Umbilical cord (tissue), 2 donors: ENCODE data around the gene DPP10. TPM values are rescaled to one million over a fixed set of nuclear protein-coding genes. Genes with fewer than 3 reads are reported as not detected.

ENCODE experiments used
- DNase-seq: peaks from one replicate; pipeline ENCODE4 v3.0.0-alpha.2; 2015; ENCODE audit warnings: low spot score
- total RNA-seq: library from RNA; depleted of rRNA; stranded (reverse); fragments of >200 nt; gene quantifications from one replicate; pipeline ENCODE4 v1.2.3, GENCODE V29; 2014; ENCODE audit warnings: low replicate concordance; ENCODE audit not compliant: insufficient read depth

DPP10 gene
- total RNA-seq, 1 donor from 2014 or later: 34.2 TPM

GRCh38 chr2:114800371-114800770 lies 357.9 kb downstream of the DPP10 start:
- DNase-seq: no peak

GRCh38 chr2:114805195-114805594 lies 362.8 kb downstream of the DPP10 start:
- no peak for DNase-seq

GRCh38 chr2:114810092-114810491 lies 367.7 kb downstream of the DPP10 start:
- no peak for DNase-seq

- no peak for DNase-seq
These were observed 369.8 kb downstream of the DPP10 start for GRCh38 chr2:114812261-114812660.

GRCh38 chr2:114814355-114814754 lies 371.9 kb downstream of the DPP10 start:
- DNase-seq: no peak

- DNase-seq: no peak
These were observed 378.6 kb downstream of the DPP10 start for GRCh38 chr2:114821055-114821454.

GRCh38 chr2:114843963-114844362 lies 401.5 kb downstream of the DPP10 start:
- DNase-seq: no peak

- DNase-seq: no peak
These were observed 414.8 kb downstream of the DPP10 start for GRCh38 chr2:114857196-114857595.

- no peak for DNase-seq
These were observed 417.5 kb downstream of the DPP10 start for GRCh38 chr2:114859726-114860510.

- no peak for DNase-seq
These were observed 419.8 kb downstream of the DPP10 start for GRCh38 chr2:114862243-114862642.

- DNase-seq: no peak
These were observed 422.5 kb downstream of the DPP10 start for GRCh38 chr2:114864901-114865300.

- DNase-seq: no peak
These were observed 437.6 kb downstream of the DPP10 start for GRCh38 chr2:114880046-114880445.

- no peak for DNase-seq
These were observed 477.5 kb downstream of the DPP10 start for GRCh38 chr2:114919985-114920384.

- no peak for DNase-seq
These were observed 479.6 kb downstream of the DPP10 start for GRCh38 chr2:114922076-114922475.

- DNase-seq: no peak
These were observed 483.1 kb downstream of the DPP10 start for GRCh38 chr2:114925296-114926255.

- no peak for DNase-seq
These were observed 483.9 kb downstream of the DPP10 start for GRCh38 chr2:114926303-114926702.

- DNase-seq: no peak
These were observed 486.8 kb downstream of the DPP10 start for GRCh38 chr2:114929225-114929624.

- no peak for DNase-seq
These were observed 491.3 kb downstream of the DPP10 start for GRCh38 chr2:114933671-114934241.

GRCh38 chr2:114935031-114935430 lies 492.6 kb downstream of the DPP10 start:
- DNase-seq: no peak

GRCh38 chr2:114937366-114937930 lies 495.0 kb downstream of the DPP10 start:
- DNase-seq: no peak

- DNase-seq: no peak
These were observed 498.5 kb downstream of the DPP10 start for GRCh38 chr2:114940785-114941458.
